ENCODE results near the gene BMPR1A. TPM values are rescaled to one million over a fixed set of nuclear protein-coding genes. Genes with fewer than 3 reads are reported as not detected.

BMPR1A gene
- polyA plus RNA-seq, 2 of the 4 experiments (the other 2 are of a cell fraction) = 25.5 to 39.0 TPM

- no peak for TF ChIP-seq BCL3 (IDR thresholded peaks at IDR 0.05)
- no peak for TF ChIP-seq POLR2A (IDR thresholded peaks at IDR 0.05; ENCODE audit: low read length)
Measured at GRCh38 chr10:86970162-86970981, 214.0 kb downstream of the BMPR1A start (continued).

GRCh38 chr10:86970982-86971231 lies 214.5 kb downstream of the BMPR1A start:
- CTCF ChIA-PET = interaction anchor here (0.7 to 7.2 kb wide), 4 partner anchors 11 to 211 kb away, joined by 3 to 57 read pairs (median 22); no protein-coding TSS in a partner anchor
- FAIRE-seq = no peak
- WGBS (ENCODE audit: missing lambda C conversion rate) = 4% methylated on average over 8 of the region's 20 CpGs
- no peaks in the 10 kb centered on the region for H3K9me3 ChIP-seq
- H3K4me2 ChIP-seq = peak overlapping the region; percentile 88
- POLR2A ChIA-PET = interaction anchor here (0.6 to 1.6 kb wide), 8 partner anchors 11 to 215 kb away, joined by 3 to 9 read pairs (median 4); partner anchors contain the start of genes BMPR1A, GLUD1, MMRN2 and SHLD2
- no peak for TF ChIP-seq SREBF2 (IDR thresholded peaks at IDR 0.05)
- TF ChIP-seq CBX8 (IDR thresholded peaks at IDR 0.05) = no peak
- TF ChIP-seq ZNF302 (CRISPR knock-in tag; IDR thresholded peaks at IDR 0.05) = no peak
- TF ChIP-seq HOXA7 (CRISPR knock-in tag; IDR thresholded peaks at IDR 0.05) = no peak
- TF ChIP-seq JUNB (IDR thresholded peaks at IDR 0.05) = no peak
- TF ChIP-seq CHD4 (IDR thresholded peaks at IDR 0.05; ENCODE audit: borderline replicate concordance) = no peak
- peak; percentile 54; the same call in 1 of the 2 replicates for TF ChIP-seq PHF8 (IDR thresholded peaks at IDR 0.05; ENCODE audit: borderline replicate concordance, low read depth)
- TF ChIP-seq SMC3 (IDR thresholded peaks at IDR 0.05) = no peak
- TF ChIP-seq, protein P1, sequence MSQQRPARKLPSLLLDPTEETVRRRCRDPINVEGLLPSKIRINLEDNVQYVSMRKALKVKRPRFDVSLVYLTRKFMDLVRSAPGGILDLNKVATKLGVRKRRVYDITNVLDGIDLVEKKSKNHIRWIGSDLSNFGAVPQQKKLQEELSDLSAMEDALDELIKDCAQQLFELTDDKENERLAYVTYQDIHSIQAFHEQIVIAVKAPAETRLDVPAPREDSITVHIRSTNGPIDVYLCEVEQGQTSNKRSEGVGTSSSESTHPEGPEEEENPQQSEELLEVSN (IDR thresholded peaks at IDR 0.05; ENCODE audit: borderline replicate concordance, low read depth) = no peak
- TF ChIP-seq, protein P2, sequence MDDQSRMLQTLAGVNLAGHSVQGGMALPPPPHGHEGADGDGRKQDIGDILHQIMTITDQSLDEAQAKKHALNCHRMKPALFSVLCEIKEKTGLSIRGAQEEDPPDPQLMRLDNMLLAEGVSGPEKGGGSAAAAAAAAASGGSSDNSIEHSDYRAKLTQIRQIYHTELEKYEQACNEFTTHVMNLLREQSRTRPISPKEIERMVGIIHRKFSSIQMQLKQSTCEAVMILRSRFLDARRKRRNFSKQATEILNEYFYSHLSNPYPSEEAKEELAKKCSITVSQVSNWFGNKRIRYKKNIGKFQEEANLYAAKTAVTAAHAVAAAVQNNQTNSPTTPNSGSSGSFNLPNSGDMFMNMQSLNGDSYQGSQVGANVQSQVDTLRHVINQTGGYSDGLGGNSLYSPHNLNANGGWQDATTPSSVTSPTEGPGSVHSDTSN (IDR thresholded peaks at IDR 0.05) = no peak
- TF ChIP-seq TFCP2L1 (CRISPR knock-in tag; IDR thresholded peaks at IDR 0.05) = no peak
- peak; percentile 58 for TF ChIP-seq POLR2A (IDR thresholded peaks at IDR 0.05; ENCODE audit: low read length)
- TF ChIP-seq MAFK (IDR thresholded peaks at IDR 0.05; ENCODE audit: partially characterized antibody) = no peak
- no peak for TF ChIP-seq CEBPB (IDR thresholded peaks at IDR 0.05)
- TF ChIP-seq JUN (IDR thresholded peaks at IDR 0.05) = 0 out of 5 replicates have a peak, but pooled peaks of 1 of the 2 experiments have one; percentile 30
- TF ChIP-seq TP53 (CRISPR knock-in tag; IDR thresholded peaks at IDR 0.05) = 0 out of 2 replicates have a peak, but pooled peaks have one; percentile 11
- no peak for TF ChIP-seq CTCF (IDR thresholded peaks at IDR 0.05)
- TF ChIP-seq, protein P3, sequence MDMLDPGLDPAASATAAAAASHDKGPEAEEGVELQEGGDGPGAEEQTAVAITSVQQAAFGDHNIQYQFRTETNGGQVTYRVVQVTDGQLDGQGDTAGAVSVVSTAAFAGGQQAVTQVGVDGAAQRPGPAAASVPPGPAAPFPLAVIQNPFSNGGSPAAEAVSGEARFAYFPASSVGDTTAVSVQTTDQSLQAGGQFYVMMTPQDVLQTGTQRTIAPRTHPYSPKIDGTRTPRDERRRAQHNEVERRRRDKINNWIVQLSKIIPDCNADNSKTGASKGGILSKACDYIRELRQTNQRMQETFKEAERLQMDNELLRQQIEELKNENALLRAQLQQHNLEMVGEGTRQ (IDR thresholded peaks at IDR 0.05) = no peak
- peak overlapping the region; percentile 59 for H3K4me3 ChIP-seq
- peak; percentile 31 to 51; a peak in 5 of 6 replicates for ATAC-seq
- H3K27ac ChIP-seq = peak overlapping the region; percentile 87 to 96
- no peak for DNase-seq (ENCODE audit: low read depth in 1 of 2, low spot score in 1 of 2)
- peaks cover 42% of the 10 kb centered on the region for H3K4me1 ChIP-seq
